H1 (cell line): ENCODE data around the gene MVD.

ENCODE experiments used
- ATF3 ChIP-seq: IDR thresholded peaks from 2 replicates; pipeline ENCODE4 v1.6.1; 2011; ENCODE audit warnings: low read depth, mild to moderate bottlenecking, low read length; ENCODE audit not compliant: insufficient read depth
- CTCF ChIP-seq, 3 experiments: IDR thresholded peaks; 1 replicate in 2 of 3; 2 replicates in 1 of 3; pipeline versions ENCODE4 v1.5.1 to v1.6.1; 2011; ENCODE audit warnings: low read length in 3 of 3, mild to moderate bottlenecking in 3 of 3, inconsistent platforms in 2 of 3, low read depth in 1 of 3, moderate library complexity in 1 of 3; ENCODE audit not compliant: insufficient read depth in 1 of 3; ENCODE audit errors: control extremely low read depth in 1 of 3
- EP300 ChIP-seq, 2 experiments: IDR thresholded peaks; 1 replicate in 1 of 2; 2 replicates in 1 of 2; pipeline ENCODE4 v1.6.1; 2011 to 2012; ENCODE audit warnings: low read depth in 2 of 2, low read length in 2 of 2, mild to moderate bottlenecking in 2 of 2, borderline replicate concordance in 1 of 2, inconsistent platforms in 1 of 2, moderate library complexity in 1 of 2
- GABPA ChIP-seq: IDR thresholded peaks from 2 replicates; pipeline ENCODE4 v1.6.1; 2011; ENCODE audit warnings: mild to moderate bottlenecking, low read length, moderate library complexity, borderline replicate concordance; ENCODE audit not compliant: insufficient read depth
- POLR2A ChIP-seq, 2 experiments: IDR thresholded peaks; 1 replicate in 1 of 2; 2 replicates in 1 of 2; pipeline ENCODE4 v1.6.1; 2011; ENCODE audit warnings: low read depth in 2 of 2, low read length in 2 of 2, mild to moderate bottlenecking in 2 of 2; ENCODE audit errors: control extremely low read depth in 1 of 2
- POLR2AphosphoS5 ChIP-seq: IDR thresholded peaks from 2 replicates; pipeline ENCODE4 v1.6.1; 2011; ENCODE audit warnings: low read depth, low read length
- RAD21 ChIP-seq, 2 experiments: IDR thresholded peaks in 1 of 2; conservative IDR thresholded peaks in 1 of 2; 2 replicates each; pipeline ENCODE4 v1.6.1; 2011; ENCODE audit warnings: low read depth in 2 of 2, low read length in 2 of 2, improper control_type of control experiment in 1 of 2, inconsistent platforms in 1 of 2, mild to moderate bottlenecking in 1 of 2, moderate library complexity in 1 of 2
- SP1 ChIP-seq: IDR thresholded peaks from 2 replicates; pipeline ENCODE4 v1.6.1; 2011; ENCODE audit warnings: low read depth, low read length
- SUZ12 ChIP-seq: fragments of 200-600 bp; sonication (generic); IDR thresholded peaks from 2 replicates; pipeline ENCODE4 v1.6.1; 2012; ENCODE audit warnings: mild to moderate bottlenecking, inconsistent platforms, low read length, moderate library complexity, mixed read lengths

GRCh38 chr16:88705801-88706228, 42.9 kb upstream of the MVD start:
- no peak for TF ChIP-seq CTCF (IDR thresholded peaks at IDR 0.05; ENCODE audit: control extremely low read depth in 1 of 3, insufficient read depth in 1 of 3, low read depth in 1 of 3, low read length in 3 of 3)
- no peak for TF ChIP-seq SP1
- TF ChIP-seq RAD21 (IDR thresholded peaks at IDR 0.05 in 1 of 2, conservative IDR thresholded peaks at IDR 0.05 in 1 of 2; ENCODE audit: low read depth in 2 of 2, low read length in 2 of 2): no peak
- no peak for TF ChIP-seq POLR2A (IDR thresholded peaks at IDR 0.05; ENCODE audit: control extremely low read depth in 1 of 2, low read depth in 2 of 2, low read length in 2 of 2)
- TF ChIP-seq ATF3: no peak
- TF ChIP-seq POLR2AphosphoS5: no peak
- TF ChIP-seq SUZ12: no peak
- TF ChIP-seq GABPA: no peak
- TF ChIP-seq EP300 (IDR thresholded peaks at IDR 0.05; ENCODE audit: borderline replicate concordance in 1 of 2, low read depth in 2 of 2, low read length in 2 of 2): no peak
